IMR-90 (cell line): ENCODE data around the gene ZFAND4.

Experiments
- CTCF ChIP-seq: conservative IDR thresholded peaks from 2 replicates; pipeline ENCODE4 v1.5.1; 2012; ENCODE audit warnings: mild to moderate bottlenecking, low read depth, low read length, improper control_type of control experiment
- MXI1 ChIP-seq: IDR thresholded peaks from 2 replicates; pipeline ENCODE4 v1.6.1; 2012; ENCODE audit warnings: low read depth, mild to moderate bottlenecking, low read length, moderate library complexity, borderline replicate concordance
- POLR2A ChIP-seq: IDR thresholded peaks from 2 replicates; pipeline ENCODE4 v1.6.1; 2012; ENCODE audit warnings: mild to moderate bottlenecking, low read depth, low read length
- RAD21 ChIP-seq: IDR thresholded peaks from 2 replicates; pipeline ENCODE4 v1.6.1; 2012; ENCODE audit warnings: low read length, improper control_type of control experiment
- TF ChIP-seq, protein P1 (sequence below): fragments of 150-350 bp; IDR thresholded peaks from 2 replicates; pipeline ENCODE4 v1.6.1; 2017; ENCODE audit warnings: mild to moderate bottlenecking, antibody characterized with exemption, low read length, low read depth

DNA sequence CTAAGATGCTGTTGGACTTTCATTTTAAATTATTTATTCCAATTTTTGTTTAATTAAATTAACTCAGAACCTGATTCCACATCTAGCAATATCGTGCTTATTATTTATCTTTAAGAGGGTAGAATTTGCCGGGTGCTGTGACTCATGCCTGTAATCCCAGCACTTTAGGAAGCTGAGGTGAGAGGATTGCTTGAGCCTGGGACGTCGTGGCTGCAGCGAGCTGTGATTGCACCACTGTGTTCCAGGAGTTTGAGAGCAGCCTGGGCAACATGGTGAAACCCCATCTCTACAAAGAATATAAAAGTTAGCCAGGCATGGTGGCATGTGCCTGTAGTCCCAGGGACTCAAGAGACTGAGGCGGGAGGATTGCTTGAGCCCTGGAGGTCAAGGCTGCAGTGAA is 47.8 kb downstream of the ZFAND4 start:
- no peak for TF ChIP-seq CTCF
- TF ChIP-seq POLR2A, result no peak
- TF ChIP-seq RAD21, result no peak
- TF ChIP-seq, protein P1, sequence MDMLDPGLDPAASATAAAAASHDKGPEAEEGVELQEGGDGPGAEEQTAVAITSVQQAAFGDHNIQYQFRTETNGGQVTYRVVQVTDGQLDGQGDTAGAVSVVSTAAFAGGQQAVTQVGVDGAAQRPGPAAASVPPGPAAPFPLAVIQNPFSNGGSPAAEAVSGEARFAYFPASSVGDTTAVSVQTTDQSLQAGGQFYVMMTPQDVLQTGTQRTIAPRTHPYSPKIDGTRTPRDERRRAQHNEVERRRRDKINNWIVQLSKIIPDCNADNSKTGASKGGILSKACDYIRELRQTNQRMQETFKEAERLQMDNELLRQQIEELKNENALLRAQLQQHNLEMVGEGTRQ, result no peak
- no peak for TF ChIP-seq MXI1
